ENCODE data around the gene PLPP7. TPM values are rescaled to one million over a fixed set of nuclear protein-coding genes. Genes with fewer than 3 reads are reported as not detected.
"Not testable (repeated sequence)": the region's sequence is repeated elsewhere in the genome, so short reads cannot be mapped to it uniquely, and the experiment has no call there.

Gene PLPP7
- total RNA-seq (2021): not detected in 2 replicates
- not detected for Bru-seq, nascent RNA
- BruChase-seq, experiment 1, labeled RNA remaining after a 2-hour chase: percentile 8 among the genes with signal in this experiment
- BruChase-seq, experiment 2, labeled RNA remaining after a 6-hour chase: percentile 7 among the genes with signal in this experiment
- long read RNA-seq, partial matches to known transcripts: 0 of 2 reads
- long read RNA-seq, other reads (novel, unspliced or antisense): 2 of 2 reads

DNA sequence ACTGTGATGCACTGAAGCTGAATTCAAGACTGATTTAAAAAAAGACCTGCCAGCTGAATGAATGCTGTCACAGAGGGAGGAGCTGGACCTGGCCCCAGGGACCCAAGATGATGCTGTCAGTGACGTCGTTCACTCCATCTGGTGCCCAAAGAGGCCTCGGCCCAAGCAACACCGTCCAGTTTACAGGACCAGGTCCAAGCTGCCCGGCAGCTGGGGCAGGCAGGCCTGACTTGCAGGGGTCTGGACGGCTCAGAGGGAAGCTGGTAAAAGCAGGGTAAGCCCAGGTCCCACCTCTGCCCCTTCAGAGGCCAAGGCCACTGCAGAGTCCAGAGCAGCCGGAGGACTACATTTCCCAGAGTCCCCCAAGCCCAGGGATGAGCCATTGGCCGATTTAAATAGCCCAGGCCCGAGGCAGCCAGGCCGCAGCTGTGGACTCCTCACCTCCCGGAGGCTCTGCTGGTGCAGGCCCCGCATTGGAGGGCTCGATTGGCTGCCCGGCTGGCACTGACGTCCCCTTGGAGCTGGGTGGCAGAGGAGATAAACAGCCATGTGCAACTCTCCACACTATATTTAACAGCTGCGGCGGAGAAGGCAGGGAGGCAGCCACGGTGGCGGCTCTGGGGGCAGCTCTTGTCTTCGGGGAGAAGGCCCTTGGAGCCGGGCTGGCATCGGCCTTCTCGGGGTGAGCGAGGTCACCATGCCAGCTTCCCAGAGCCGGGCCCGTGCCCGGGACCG, at the start of gene PLPP7:
Gene PLPP7, plus strand, starts transcription at position 423 of the 735 bp plus-strand sequence. Its CDS starts 275 bp downstream, at position 698.
- no peak within 1 kb of the TSS for H3K4me2 ChIP-seq
- intact Hi-C loops (cut with micrococcal nuclease; ENCODE audit: unreplicated experiment): no loop called here
- POLR2A ChIA-PET (ENCODE audit: unreplicated experiment): no interaction called here
- no peak for DNase-seq
- H3K79me2 ChIP-seq (ENCODE audit: low read depth): no peaks in the 10 kb centered on the region
- no peak within 1 kb of the TSS for H3K27ac ChIP-seq
- no peaks in the 10 kb centered on the region for H3K9me3 ChIP-seq (ENCODE audit: insufficient read depth, low read depth)
- no peak within 1 kb of the TSS for H3K4me3 ChIP-seq
- no peaks in the 10 kb centered on the region for H3K36me3 ChIP-seq (ENCODE audit: low read depth)
- CTCF ChIA-PET: no interaction called here
- no peak within 1 kb of the TSS for H2AFZ ChIP-seq
- H3F3A ChIP-seq (ENCODE audit: insufficient read depth, low read depth): no peaks in the 10 kb centered on the region
- TF ChIP-seq EZH2 (IDR thresholded peaks at IDR 0.05; ENCODE audit: low read depth): no peak
- TF ChIP-seq, protein P1, sequence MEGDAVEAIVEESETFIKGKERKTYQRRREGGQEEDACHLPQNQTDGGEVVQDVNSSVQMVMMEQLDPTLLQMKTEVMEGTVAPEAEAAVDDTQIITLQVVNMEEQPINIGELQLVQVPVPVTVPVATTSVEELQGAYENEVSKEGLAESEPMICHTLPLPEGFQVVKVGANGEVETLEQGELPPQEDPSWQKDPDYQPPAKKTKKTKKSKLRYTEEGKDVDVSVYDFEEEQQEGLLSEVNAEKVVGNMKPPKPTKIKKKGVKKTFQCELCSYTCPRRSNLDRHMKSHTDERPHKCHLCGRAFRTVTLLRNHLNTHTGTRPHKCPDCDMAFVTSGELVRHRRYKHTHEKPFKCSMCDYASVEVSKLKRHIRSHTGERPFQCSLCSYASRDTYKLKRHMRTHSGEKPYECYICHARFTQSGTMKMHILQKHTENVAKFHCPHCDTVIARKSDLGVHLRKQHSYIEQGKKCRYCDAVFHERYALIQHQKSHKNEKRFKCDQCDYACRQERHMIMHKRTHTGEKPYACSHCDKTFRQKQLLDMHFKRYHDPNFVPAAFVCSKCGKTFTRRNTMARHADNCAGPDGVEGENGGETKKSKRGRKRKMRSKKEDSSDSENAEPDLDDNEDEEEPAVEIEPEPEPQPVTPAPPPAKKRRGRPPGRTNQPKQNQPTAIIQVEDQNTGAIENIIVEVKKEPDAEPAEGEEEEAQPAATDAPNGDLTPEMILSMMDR (conservative IDR thresholded peaks at IDR 0.05): no peak
- BruUV-seq (replicated peaks): no TSS peak
- no peaks in the 10 kb centered on the region for H4K20me1 ChIP-seq (ENCODE audit: insufficient read depth)
- H3K27me3 ChIP-seq (ENCODE audit: insufficient read depth, low read depth): no peaks in the 10 kb centered on the region
- no peaks in the 10 kb centered on the region for H3K4me1 ChIP-seq (replicated peaks; ENCODE audit: insufficient read depth)
- H3K9me2 ChIP-seq (ENCODE audit: insufficient read depth): no peaks in the 10 kb centered on the region

DNA sequence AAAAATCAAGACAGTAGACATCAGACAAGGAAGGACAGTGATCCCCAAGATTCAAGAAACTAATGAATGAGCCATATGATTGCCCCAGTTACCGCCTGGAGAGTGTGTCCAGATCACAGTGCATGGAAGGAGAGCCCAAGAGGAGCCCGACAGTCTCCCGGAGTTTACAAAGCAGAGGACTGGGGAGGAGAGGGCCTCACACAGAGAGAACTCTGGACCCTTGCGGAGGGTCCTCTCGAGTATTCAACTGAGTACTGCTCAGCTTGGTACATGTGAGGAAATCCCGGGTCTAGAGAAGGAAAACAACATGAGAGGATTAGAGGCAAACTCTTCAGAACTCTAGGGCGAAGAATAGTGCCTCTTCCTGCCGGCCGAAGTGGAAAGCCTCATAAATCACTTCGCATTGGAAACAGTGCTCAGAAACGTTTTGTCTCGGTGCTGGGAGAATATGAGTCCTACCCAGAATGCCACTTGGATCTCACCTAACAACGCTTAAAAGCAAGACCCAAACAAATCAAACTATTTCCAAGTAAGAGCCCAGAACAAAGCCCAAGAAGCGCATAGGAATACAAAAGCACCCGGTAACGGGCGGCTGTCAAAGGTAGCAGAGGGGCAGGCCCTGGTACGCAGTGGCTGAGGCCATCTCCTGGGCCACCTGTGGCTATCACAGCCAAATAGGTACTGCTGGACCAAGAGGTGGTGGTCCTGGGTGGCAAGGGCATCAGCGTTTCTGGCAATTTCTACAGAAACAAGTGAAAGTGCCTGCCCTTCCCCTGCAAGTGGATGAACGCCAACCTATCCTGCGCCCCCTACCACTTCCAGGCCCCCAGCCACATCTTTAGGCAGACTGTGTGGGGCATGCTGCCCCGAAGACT, 49.2 kb upstream of the PLPP7 start:
- H2AFZ ChIP-seq: no peak overlapping the region
- TF ChIP-seq, protein P1 (conservative IDR thresholded peaks at IDR 0.05): no peak
- no peak for TF ChIP-seq EZH2 (IDR thresholded peaks at IDR 0.05; ENCODE audit: low read depth)
- peaks cover 6% of the 10 kb centered on the region; the same call in 1 of the 2 replicates for H3F3A ChIP-seq (ENCODE audit: insufficient read depth, low read depth)
- no TSS peak for BruUV-seq (replicated peaks)
- H3K4me3 ChIP-seq: no peak overlapping the region
- no peak overlapping the region for H3K4me2 ChIP-seq
- H3K36me3 ChIP-seq (ENCODE audit: low read depth): no peaks in the 10 kb centered on the region
- H3K9me3 ChIP-seq (ENCODE audit: insufficient read depth, low read depth): no peaks in the 10 kb centered on the region
- H3K79me2 ChIP-seq (ENCODE audit: low read depth): no peaks in the 10 kb centered on the region
- H3K4me1 ChIP-seq (replicated peaks; ENCODE audit: insufficient read depth): no peaks in the 10 kb centered on the region
- no peak for DNase-seq
- no peaks in the 10 kb centered on the region for H3K9me2 ChIP-seq (ENCODE audit: insufficient read depth)
- ChIA-PET POLR2A (ENCODE audit: unreplicated experiment) (no interaction called here), CTCF (no interaction called here)
- H3K27me3 ChIP-seq (ENCODE audit: insufficient read depth, low read depth): no peaks in the 10 kb centered on the region
- intact Hi-C loops (cut with micrococcal nuclease; ENCODE audit: unreplicated experiment): no loop called here
- H4K20me1 ChIP-seq (ENCODE audit: insufficient read depth): no peaks in the 10 kb centered on the region
- H3K27ac ChIP-seq: no peak overlapping the region

DNA sequence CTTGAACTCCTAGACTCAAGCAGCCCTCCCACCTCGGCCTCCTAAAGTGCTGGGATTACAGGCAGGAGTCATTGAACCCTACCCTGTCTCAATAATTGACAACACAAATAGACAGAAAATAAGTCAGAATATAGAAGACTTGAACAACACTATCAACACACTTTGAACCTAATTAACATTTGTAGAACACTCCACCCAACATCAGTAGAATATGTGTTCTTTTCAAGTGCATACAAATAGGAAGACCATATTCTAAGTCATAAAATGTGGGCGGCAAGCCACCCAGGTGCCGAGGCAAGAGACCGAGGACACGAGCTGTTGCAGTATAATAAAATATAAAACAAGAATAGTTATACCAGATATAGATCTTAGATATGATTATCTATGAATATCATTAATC, 45.2 kb upstream of the PLPP7 start:
- CTCF ChIA-PET; H3K4me3 ChIP-seq; H3K27ac ChIP-seq; H3K9me3 ChIP-seq (ENCODE audit: insufficient read depth, low read depth); H2AFZ ChIP-seq; DNase-seq; H4K20me1 ChIP-seq (ENCODE audit: insufficient read depth); H3K4me2 ChIP-seq; H3K79me2 ChIP-seq (ENCODE audit: low read depth); intact Hi-C loops (cut with micrococcal nuclease; ENCODE audit: unreplicated experiment); POLR2A ChIA-PET (ENCODE audit: unreplicated experiment); H3F3A ChIP-seq (ENCODE audit: insufficient read depth, low read depth); BruUV-seq (replicated peaks); H3K9me2 ChIP-seq (ENCODE audit: insufficient read depth); H3K4me1 ChIP-seq (replicated peaks; ENCODE audit: insufficient read depth); H3K27me3 ChIP-seq (ENCODE audit: insufficient read depth, low read depth); H3K36me3 ChIP-seq (ENCODE audit: low read depth): not testable (repeated sequence)
